PFSK-1 (cell line): ENCODE measurements around the gene EXD3.

ENCODE experiments used
- FOXP2 ChIP-seq: optimal IDR thresholded peaks from 2 replicates; pipeline ENCODE3; 2011; ENCODE audit warnings: borderline replicate concordance, control low read depth, inconsistent platforms; ENCODE audit not compliant: insufficient read depth; ENCODE audit errors: extremely low read length, extremely low read depth
- POLR2AphosphoS5 ChIP-seq: IDR thresholded peaks from 2 replicates; pipeline ENCODE4 v1.6.1; 2012; ENCODE audit warnings: low read depth, mild to moderate bottlenecking, control low read depth, low read length, moderate library complexity
- SIN3A ChIP-seq: IDR thresholded peaks from 2 replicates; pipeline ENCODE4 v1.6.1; 2012; ENCODE audit warnings: mild to moderate bottlenecking, low read length, moderate library complexity, borderline replicate concordance; ENCODE audit not compliant: insufficient read depth
- TAF1 ChIP-seq: IDR thresholded peaks from 2 replicates; pipeline ENCODE4 v1.6.1; 2012; ENCODE audit warnings: low read length, control low read depth, borderline replicate concordance; ENCODE audit not compliant: insufficient read depth
- TF ChIP-seq, protein P1 (sequence below), 2 experiments: IDR thresholded peaks; 2 replicates each; pipeline versions ENCODE4 v1.6.1 to v1.8.0; 2011 to 2012; ENCODE audit warnings: low read depth in 2 of 2, low read length in 2 of 2, control low read depth in 1 of 2, inconsistent platforms in 1 of 2, mild to moderate bottlenecking in 1 of 2, moderate library complexity in 1 of 2; ENCODE audit not compliant: insufficient read depth in 1 of 2

DNA sequence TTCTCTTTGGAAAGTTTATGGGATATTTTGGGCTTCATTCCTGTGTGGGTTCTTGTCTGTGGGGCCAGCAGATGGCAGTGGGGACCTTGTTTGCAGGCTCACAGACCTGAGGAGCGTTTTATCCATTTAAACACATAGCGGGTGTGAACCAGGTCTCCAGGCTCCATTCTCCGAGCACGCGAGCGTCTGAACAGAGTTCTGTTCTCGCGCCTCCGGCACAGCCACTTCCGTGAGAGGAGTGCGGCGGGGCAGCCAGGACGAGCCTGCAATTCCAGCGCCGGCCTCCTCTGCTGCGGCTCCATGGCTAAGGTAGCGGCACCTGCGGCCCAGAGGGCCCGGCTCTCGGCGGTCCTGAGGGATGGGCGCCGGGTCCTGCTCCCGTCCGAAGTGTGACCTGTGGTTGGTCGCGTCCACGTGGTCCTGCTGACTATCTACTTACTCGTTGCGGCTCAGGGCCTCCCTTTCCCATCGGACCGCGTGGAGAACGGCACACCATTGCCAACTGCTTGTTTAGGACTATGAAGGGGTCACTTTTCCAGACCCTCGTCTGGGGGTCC is 128.2 kb downstream of the EXD3 start:
- TF ChIP-seq POLR2AphosphoS5 = no peak
- no peak for TF ChIP-seq SIN3A
- TF ChIP-seq TAF1 = no peak
- TF ChIP-seq, protein P1, sequence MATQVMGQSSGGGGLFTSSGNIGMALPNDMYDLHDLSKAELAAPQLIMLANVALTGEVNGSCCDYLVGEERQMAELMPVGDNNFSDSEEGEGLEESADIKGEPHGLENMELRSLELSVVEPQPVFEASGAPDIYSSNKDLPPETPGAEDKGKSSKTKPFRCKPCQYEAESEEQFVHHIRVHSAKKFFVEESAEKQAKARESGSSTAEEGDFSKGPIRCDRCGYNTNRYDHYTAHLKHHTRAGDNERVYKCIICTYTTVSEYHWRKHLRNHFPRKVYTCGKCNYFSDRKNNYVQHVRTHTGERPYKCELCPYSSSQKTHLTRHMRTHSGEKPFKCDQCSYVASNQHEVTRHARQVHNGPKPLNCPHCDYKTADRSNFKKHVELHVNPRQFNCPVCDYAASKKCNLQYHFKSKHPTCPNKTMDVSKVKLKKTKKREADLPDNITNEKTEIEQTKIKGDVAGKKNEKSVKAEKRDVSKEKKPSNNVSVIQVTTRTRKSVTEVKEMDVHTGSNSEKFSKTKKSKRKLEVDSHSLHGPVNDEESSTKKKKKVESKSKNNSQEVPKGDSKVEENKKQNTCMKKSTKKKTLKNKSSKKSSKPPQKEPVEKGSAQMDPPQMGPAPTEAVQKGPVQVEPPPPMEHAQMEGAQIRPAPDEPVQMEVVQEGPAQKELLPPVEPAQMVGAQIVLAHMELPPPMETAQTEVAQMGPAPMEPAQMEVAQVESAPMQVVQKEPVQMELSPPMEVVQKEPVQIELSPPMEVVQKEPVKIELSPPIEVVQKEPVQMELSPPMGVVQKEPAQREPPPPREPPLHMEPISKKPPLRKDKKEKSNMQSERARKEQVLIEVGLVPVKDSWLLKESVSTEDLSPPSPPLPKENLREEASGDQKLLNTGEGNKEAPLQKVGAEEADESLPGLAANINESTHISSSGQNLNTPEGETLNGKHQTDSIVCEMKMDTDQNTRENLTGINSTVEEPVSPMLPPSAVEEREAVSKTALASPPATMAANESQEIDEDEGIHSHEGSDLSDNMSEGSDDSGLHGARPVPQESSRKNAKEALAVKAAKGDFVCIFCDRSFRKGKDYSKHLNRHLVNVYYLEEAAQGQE (IDR thresholded peaks at IDR 0.05; ENCODE audit: insufficient read depth in 1 of 2, low read depth in 2 of 2, low read length in 2 of 2) = no peak
- TF ChIP-seq FOXP2 = no peak
